Mesothelial cell of epicardium (in vitro differentiated cells): Measurements from ENCODE around the gene GXYLT2. TPM values are rescaled to one million over a fixed set of nuclear protein-coding genes. Genes with fewer than 3 reads are reported as not detected.

Experiments
- DNase-seq, 2 experiments: peaks; one replicate each; pipeline ENCODE4 v3.0.0; 2021; ENCODE audit warnings: low spot score in 2 of 2; ENCODE audit not compliant: unreplicated experiment in 2 of 2
- H3K27ac Mint-ChIP-seq: 2 replicates; pipeline ENCODE4 v1.8.0; 2021; ENCODE audit warnings: mixed read lengths
- H3K27me3 Mint-ChIP-seq: 2 replicates; pipeline ENCODE4 v1.8.0; 2021; ENCODE audit warnings: low read depth, mixed read lengths
- H3K36me3 Mint-ChIP-seq: 2 replicates; pipeline ENCODE4 v1.8.0; 2021; ENCODE audit warnings: mixed read lengths
- H3K4me1 Mint-ChIP-seq: 2 replicates; pipeline ENCODE4 v1.8.0; 2021; ENCODE audit warnings: mixed read lengths
- H3K4me3 Mint-ChIP-seq: 2 replicates; pipeline ENCODE4 v1.8.0; 2021; ENCODE audit warnings: mild to moderate bottlenecking, moderate library complexity, mixed read lengths
- H3K9me3 Mint-ChIP-seq: 2 replicates; pipeline ENCODE4 v1.8.0; 2021; ENCODE audit warnings: mixed read lengths
- total RNA-seq: library from RNA; stranded (reverse); gene quantifications from 3 replicates; pipeline ENCODE4 v1.2.1, GENCODE V29; 2021
- TF ChIP-seq, protein P1 (sequence below): fragments of 200-600 bp; sonication (generic); IDR thresholded peaks from one replicate; pipeline ENCODE4 v1.5.0; 2021; ENCODE audit warnings: antibody characterized with exemption; ENCODE audit not compliant: unreplicated experiment

Gene GXYLT2
- total RNA-seq, 1 donor from 2014 or later: 32.8 TPM

DNA sequence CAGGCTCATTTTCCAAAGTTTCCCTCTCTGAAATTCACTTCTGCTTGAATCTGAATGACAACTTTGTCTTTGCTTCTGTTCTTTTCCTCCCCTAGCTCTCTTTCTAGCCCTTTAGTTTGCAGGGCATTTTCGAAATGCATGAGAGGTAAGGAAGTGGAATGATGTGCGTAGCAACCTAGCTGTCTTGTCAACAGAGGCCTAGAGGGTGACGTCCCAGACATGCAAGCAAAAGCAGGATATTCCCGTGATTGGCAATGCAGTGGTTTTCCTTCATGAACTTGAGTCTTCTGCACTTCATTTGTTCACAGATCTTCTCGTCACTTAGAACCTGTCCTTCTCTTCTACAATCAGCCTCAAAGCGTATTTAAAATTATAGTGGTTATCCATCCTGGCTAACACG, 56.9 kb downstream of the GXYLT2 start:
- Mint-ChIP-seq H3K27me3 (no peaks in the 10 kb centered on the region), H3K9me3 (no peaks in the 10 kb centered on the region), H3K4me3 (no peak overlapping the region), H3K4me1 (peaks cover 7% of the 10 kb centered on the region), H3K27ac (no peak overlapping the region), H3K36me3 (peaks cover 2% of the 10 kb centered on the region)
- no peak for DNase-seq
- TF ChIP-seq, protein P1, sequence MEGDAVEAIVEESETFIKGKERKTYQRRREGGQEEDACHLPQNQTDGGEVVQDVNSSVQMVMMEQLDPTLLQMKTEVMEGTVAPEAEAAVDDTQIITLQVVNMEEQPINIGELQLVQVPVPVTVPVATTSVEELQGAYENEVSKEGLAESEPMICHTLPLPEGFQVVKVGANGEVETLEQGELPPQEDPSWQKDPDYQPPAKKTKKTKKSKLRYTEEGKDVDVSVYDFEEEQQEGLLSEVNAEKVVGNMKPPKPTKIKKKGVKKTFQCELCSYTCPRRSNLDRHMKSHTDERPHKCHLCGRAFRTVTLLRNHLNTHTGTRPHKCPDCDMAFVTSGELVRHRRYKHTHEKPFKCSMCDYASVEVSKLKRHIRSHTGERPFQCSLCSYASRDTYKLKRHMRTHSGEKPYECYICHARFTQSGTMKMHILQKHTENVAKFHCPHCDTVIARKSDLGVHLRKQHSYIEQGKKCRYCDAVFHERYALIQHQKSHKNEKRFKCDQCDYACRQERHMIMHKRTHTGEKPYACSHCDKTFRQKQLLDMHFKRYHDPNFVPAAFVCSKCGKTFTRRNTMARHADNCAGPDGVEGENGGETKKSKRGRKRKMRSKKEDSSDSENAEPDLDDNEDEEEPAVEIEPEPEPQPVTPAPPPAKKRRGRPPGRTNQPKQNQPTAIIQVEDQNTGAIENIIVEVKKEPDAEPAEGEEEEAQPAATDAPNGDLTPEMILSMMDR: no peak

DNA sequence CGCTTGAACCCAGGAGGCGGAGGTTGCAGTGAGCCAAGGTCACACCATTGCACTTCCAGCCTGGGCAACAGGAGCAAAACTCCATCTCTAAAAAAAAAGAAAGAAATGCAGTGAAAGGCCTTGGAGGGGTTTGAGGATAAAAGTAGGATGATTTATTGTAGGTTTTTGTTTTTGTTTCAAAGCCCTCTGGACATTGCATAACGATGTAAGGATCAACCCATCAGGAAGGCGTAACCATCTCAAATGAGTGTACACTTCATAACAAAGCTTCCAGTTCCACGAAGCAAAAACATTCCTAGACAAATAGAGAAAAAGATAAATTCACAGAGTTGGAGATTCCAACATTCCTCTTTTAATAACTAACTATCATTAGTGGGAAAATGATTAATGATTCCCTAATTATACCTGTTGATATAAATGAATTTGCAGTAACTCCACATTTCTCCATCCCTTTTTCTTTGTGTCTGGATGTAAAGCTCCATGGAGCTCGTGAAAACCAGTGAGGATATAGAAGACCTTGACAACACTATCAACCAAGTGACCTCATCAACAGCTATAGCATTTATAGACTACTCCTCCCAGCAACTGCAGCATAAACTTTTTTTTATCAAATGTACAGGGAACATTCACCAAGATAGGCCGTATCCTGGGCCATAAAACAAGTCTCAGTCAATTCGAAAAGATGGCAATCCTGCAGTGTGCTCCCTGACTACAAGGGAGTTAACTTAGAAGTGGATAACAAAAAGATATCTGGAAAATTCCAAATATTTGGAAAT, 60.1 kb downstream of the GXYLT2 start:
- Mint-ChIP-seq H3K4me1 (peaks cover 7% of the 10 kb centered on the region), H3K36me3 (peaks cover 2% of the 10 kb centered on the region), H3K27ac (peak overlapping the region; percentile 22), H3K9me3 (no peaks in the 10 kb centered on the region), H3K4me3 (no peak overlapping the region), H3K27me3 (no peaks in the 10 kb centered on the region)
- TF ChIP-seq, protein P1: no peak
- DNase-seq: no peak

DNA sequence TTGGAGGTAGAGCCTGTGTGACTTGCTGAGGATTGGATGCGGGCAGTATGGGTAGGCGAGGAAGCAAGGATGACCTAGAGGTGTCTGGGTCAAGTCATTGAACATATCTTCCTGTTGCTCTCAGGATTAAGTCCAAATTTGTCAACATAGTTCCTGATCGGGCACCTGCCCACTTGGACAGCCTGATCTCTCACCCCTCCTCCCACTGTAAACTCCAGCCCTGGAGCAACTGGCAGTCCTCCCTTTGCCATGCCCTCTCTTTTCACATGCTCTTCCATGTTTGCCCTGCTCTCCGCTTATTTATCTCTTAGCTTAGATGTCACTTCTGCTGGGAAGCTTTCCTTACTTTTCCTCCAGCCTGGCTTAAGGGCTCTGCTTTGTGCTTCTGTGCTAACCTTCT, 61.2 kb downstream of the GXYLT2 start:
- peaks cover 7% of the 10 kb centered on the region for H3K4me1 Mint-ChIP-seq
- no peak overlapping the region for H3K4me3 Mint-ChIP-seq
- no peak for DNase-seq
- H3K27ac Mint-ChIP-seq: no peak overlapping the region
- H3K27me3 Mint-ChIP-seq: no peaks in the 10 kb centered on the region
- no peaks in the 10 kb centered on the region for H3K9me3 Mint-ChIP-seq
- peaks cover 2% of the 10 kb centered on the region for H3K36me3 Mint-ChIP-seq
- TF ChIP-seq, protein P1: no peak

DNA sequence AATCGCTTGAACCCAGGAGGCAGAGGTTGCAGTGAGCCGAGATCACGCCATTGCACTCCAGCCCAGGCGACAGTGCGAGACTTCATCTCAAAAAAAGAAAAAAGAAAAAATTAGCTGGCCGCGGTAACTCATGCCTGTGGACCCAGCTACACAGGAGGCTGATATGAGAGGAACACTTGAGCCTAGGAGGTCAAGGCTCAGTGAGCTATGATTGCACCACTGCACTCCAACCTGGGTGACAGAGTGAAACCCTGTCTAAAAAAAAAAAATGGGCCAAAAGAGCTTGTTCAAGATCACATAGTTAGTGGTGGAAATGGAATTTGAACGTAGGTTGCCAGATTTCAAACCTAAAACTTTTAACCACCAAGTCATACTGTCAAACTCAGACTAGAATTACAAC, 62.5 kb downstream of the GXYLT2 start:
- peaks cover 7% of the 10 kb centered on the region for H3K4me1 Mint-ChIP-seq
- H3K27ac Mint-ChIP-seq: no peak overlapping the region
- DNase-seq: no peak
- H3K9me3 Mint-ChIP-seq: no peaks in the 10 kb centered on the region
- no peak overlapping the region for H3K4me3 Mint-ChIP-seq
- H3K27me3 Mint-ChIP-seq: no peaks in the 10 kb centered on the region
- TF ChIP-seq, protein P1: no peak
- H3K36me3 Mint-ChIP-seq: peaks cover 2% of the 10 kb centered on the region

DNA sequence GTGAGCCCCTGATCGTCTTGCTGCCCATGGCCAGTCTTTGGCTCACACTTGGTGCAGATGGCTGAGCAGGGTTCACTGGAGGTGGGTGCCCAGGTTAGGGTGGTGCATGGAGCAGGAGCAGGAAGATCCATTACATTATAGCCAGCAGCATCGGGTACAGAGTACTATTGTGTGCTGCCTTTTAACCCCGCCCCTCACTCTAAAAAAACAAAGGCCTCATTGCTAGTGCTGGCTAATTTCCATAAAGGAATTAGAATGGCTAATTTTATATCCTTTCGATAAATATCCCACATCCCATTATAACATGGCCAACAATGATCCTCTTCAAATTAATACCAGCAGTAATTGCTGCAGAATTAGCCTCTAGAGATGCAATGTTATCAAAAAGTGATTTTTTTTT, 63.0 kb downstream of the GXYLT2 start:
- H3K9me3 Mint-ChIP-seq: no peaks in the 10 kb centered on the region
- TF ChIP-seq, protein P1: no peak
- H3K36me3 Mint-ChIP-seq: peaks cover 2% of the 10 kb centered on the region
- no peak for DNase-seq
- H3K27ac Mint-ChIP-seq: no peak overlapping the region
- no peak overlapping the region for H3K4me3 Mint-ChIP-seq
- no peaks in the 10 kb centered on the region for H3K27me3 Mint-ChIP-seq
- H3K4me1 Mint-ChIP-seq: peaks cover 7% of the 10 kb centered on the region
